Gastroesophageal sphincter (tissue), 4 donors: ENCODE results near the gene CCDC178. TPM values are rescaled to one million over a fixed set of nuclear protein-coding genes. Genes with fewer than 3 reads are reported as not detected.

Source experiments
- ATAC-seq: fragments of 150-250 bp; one replicate; pipeline ENCODE4 v1.9.1; 2016; ENCODE audit warnings: mild to moderate bottlenecking, moderate library complexity
- H3K27ac ChIP-seq, 4 donors: fragments of 200-600 bp; sonication (generic) in 3 of 4; 1 replicate in 3 of 4; 2 replicates in 1 of 4; pipeline ENCODE4 v1.5.1; 2016 to 2019
- H3K27me3 ChIP-seq: fragments of 200-600 bp; sonication (generic); one replicate; pipeline ENCODE4 v1.5.1; 2019
- H3K36me3 ChIP-seq, 2 donors: fragments of 200-600 bp; sonication (generic); one replicate each; pipeline ENCODE4 v1.5.1; 2019; ENCODE audit warnings: control low read depth in 1 of 2
- H3K4me1 ChIP-seq, 3 donors: fragments of 200-600 bp; sonication (generic); 1 replicate in 2 of 3; 2 replicates in 1 of 3; pipeline ENCODE4 v1.5.1; 2016 to 2019; ENCODE audit warnings: control low read depth in 2 of 3
- H3K4me3 ChIP-seq, 2 donors: fragments of 200-600 bp; sonication (generic); one replicate each; pipeline ENCODE4 v1.5.1; 2019; ENCODE audit warnings: mild to moderate bottlenecking in 1 of 2, moderate library complexity in 1 of 2
- H3K9me3 ChIP-seq, 3 donors: fragments of 200-600 bp; sonication (generic); one replicate each; pipeline ENCODE4 v1.5.1; 2017 to 2019; ENCODE audit warnings: control low read depth in 2 of 3
- CTCF ChIP-seq, 4 experiments: fragments of 200-600 bp in 2 of 4; fragments of 450-650 bp in 2 of 4; sonication (generic) in 1 of 4; IDR thresholded peaks; one replicate each; pipeline ENCODE4 v1.5.1; 2017 to 2019; ENCODE audit warnings: antibody characterized with exemption in 4 of 4, mild to moderate bottlenecking in 2 of 4, moderate library complexity in 2 of 4
- EP300 ChIP-seq: sonication (generic); formaldehyde crosslinking; IDR thresholded peaks from one replicate; pipeline ENCODE4 v1.6.1; 2017; ENCODE audit warnings: antibody characterized with exemption, mild to moderate bottlenecking
- POLR2A ChIP-seq, 2 donors: fragments of 450-650 bp; IDR thresholded peaks; one replicate each; pipeline ENCODE4 v1.6.1; 2017; ENCODE audit warnings: antibody characterized with exemption in 2 of 2, mild to moderate bottlenecking in 2 of 2, moderate library complexity in 1 of 2
- POLR2AphosphoS5 ChIP-seq: sonication (generic); formaldehyde crosslinking; IDR thresholded peaks from one replicate; pipeline ENCODE4 v1.6.1; 2017; ENCODE audit warnings: antibody characterized with exemption
- WGBS, 2 donors: methylation state at CpG; one replicate each; pipeline ENCODE4 v1.1.5; 2018; ENCODE audit warnings: low coverage in 1 of 2; 5-methylcytosine and 5-hydroxymethylcytosine counted together
- total RNA-seq, 4 donors: library from RNA; depleted of rRNA; stranded (reverse); fragments of >200 nt; gene quantifications; one replicate each; pipeline ENCODE4 v1.1.0, GENCODE V29; 2016

CCDC178 gene
- total RNA-seq, 4 donors from 2014 or later: 0.27 to 3.3 (median 2.1) TPM; not detected in 1

- Histone ChIP-seq H3K27ac (no peak overlapping the region), H3K4me1 (no peaks in the 10 kb centered on the region), H3K36me3 (no peaks in the 10 kb centered on the region), H3K4me3 (no peak overlapping the region), H3K27me3 (no peaks in the 10 kb centered on the region), H3K9me3 (no peaks in the 10 kb centered on the region)
- TF ChIP-seq EP300: no peak
- TF ChIP-seq POLR2A (IDR thresholded peaks at IDR 0.05): no peak
- TF ChIP-seq POLR2AphosphoS5: no peak
- TF ChIP-seq CTCF (IDR thresholded peaks at IDR 0.05): no peak
- ATAC-seq: no peak
Measured at GRCh38 chr18:33040213-33040612, 400.3 kb downstream of the CCDC178 start.

DNA sequence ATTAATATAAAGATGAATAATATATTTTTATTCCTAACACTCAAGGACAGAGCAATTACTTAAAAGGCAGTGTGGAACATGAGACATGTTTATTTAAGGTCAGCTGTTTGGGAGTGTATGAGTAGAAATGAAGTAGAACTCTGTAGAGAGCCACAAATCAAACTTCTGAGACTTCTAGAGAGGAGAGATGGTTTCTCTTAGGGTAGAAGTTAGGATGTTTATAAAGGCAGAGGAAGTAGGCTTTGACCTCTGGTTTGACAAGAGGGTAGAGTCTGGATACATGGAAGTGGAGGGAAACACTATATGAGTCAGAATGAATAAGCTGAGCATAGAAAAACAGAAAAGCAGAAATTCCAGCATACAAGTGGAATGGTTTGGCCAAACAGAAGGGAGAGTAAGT, 405.6 kb downstream of the CCDC178 start:
- H3K36me3 ChIP-seq: no peaks in the 10 kb centered on the region
- H3K9me3 ChIP-seq: no peaks in the 10 kb centered on the region
- ATAC-seq: no peak
- no peaks in the 10 kb centered on the region for H3K4me1 ChIP-seq
- no peaks in the 10 kb centered on the region for H3K27me3 ChIP-seq
- H3K4me3 ChIP-seq: no peak overlapping the region
- TF ChIP-seq EP300: no peak
- no peak for TF ChIP-seq POLR2AphosphoS5
- no peak for TF ChIP-seq POLR2A (IDR thresholded peaks at IDR 0.05)
- TF ChIP-seq CTCF (IDR thresholded peaks at IDR 0.05): no peak
- no peak overlapping the region for H3K27ac ChIP-seq

DNA sequence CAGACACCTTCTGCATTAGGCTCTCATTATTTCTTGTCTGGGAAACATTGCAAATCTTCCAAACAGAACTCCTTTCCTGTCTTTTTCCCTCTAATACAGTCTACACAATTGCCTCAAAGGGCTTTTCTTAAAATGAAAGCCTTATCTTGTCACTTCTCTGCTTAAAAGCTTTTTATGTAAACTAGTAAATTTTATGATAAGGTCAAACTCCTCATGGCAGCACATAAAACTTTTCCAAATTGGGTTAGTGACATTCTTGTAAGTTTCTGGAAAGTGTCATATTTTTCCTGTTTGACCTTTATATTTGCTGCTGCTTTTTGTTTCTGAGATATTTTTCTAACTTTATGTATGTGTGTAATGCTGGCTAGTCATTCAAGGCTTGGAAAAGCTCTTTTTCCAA, 406.3 kb downstream of the CCDC178 start:
- no peaks in the 10 kb centered on the region for H3K27me3 ChIP-seq
- no peak for ATAC-seq
- TF ChIP-seq EP300 (no peak), CTCF (IDR thresholded peaks at IDR 0.05) (no peak), POLR2AphosphoS5 (no peak), POLR2A (IDR thresholded peaks at IDR 0.05) (no peak)
- H3K36me3 ChIP-seq: no peaks in the 10 kb centered on the region
- no peak overlapping the region for H3K27ac ChIP-seq
- H3K9me3 ChIP-seq: no peaks in the 10 kb centered on the region
- no peak overlapping the region for H3K4me3 ChIP-seq
- no peaks in the 10 kb centered on the region for H3K4me1 ChIP-seq

- H3K27ac ChIP-seq: no peak overlapping the region
- no peaks in the 10 kb centered on the region for H3K36me3 ChIP-seq
- no peaks in the 10 kb centered on the region for H3K4me1 ChIP-seq
- TF ChIP-seq EP300: no peak
- no peak for TF ChIP-seq POLR2A (IDR thresholded peaks at IDR 0.05)
- TF ChIP-seq CTCF (IDR thresholded peaks at IDR 0.05): no peak
- TF ChIP-seq POLR2AphosphoS5: no peak
- H3K9me3 ChIP-seq: no peaks in the 10 kb centered on the region
- H3K27me3 ChIP-seq: no peaks in the 10 kb centered on the region
- ATAC-seq: no peak
- no peak overlapping the region for H3K4me3 ChIP-seq
Measured at GRCh38 chr18:33022370-33022769, 418.2 kb downstream of the CCDC178 start.

- Histone ChIP-seq H3K4me3 (no peak overlapping the region), H3K36me3 (no peaks in the 10 kb centered on the region), H3K9me3 (no peaks in the 10 kb centered on the region), H3K27ac (no peak overlapping the region), H3K27me3 (no peaks in the 10 kb centered on the region), H3K4me1 (no peaks in the 10 kb centered on the region)
- no peak for TF ChIP-seq EP300
- TF ChIP-seq CTCF (IDR thresholded peaks at IDR 0.05): no peak
- TF ChIP-seq POLR2A (IDR thresholded peaks at IDR 0.05): no peak
- no peak for TF ChIP-seq POLR2AphosphoS5
- ATAC-seq: no peak
- WGBS, 2 donors: 72 to 73% methylated on average over 2 of the region's 2 CpGs
Measured at GRCh38 chr18:33020877-33021276, 419.6 kb downstream of the CCDC178 start.
